Measurements from ENCODE around the gene CADM3. TPM values are rescaled to one million over a fixed set of nuclear protein-coding genes. Genes with fewer than 3 reads are reported as not detected.

Gene CADM3
- polyA plus RNA-seq, 2 of the 4 experiments (the other 2 are of a cell fraction): 0.10 to 0.13 TPM

GRCh38 chr1:159211331-159212136, 40.1 kb downstream of the CADM3 start:
- no peaks in the 10 kb centered on the region for H3K9me3 ChIP-seq
- peak; percentile 19 to 72; a peak in 3 of 6 replicates for ATAC-seq
- ChIA-PET POLR2A (no interaction called here), CTCF (interaction anchor here (0.6 to 12.4 kb wide), 40 partner anchors 13 to 1903 kb away, joined by 3 to 186 read pairs (median 4); partner anchors contain the start of gene DUSP23)
- H3K4me3 ChIP-seq: 0 out of 3 replicates have a peak overlapping the region, but pooled peaks have one; percentile 11
- WGBS (ENCODE audit: missing lambda C conversion rate): 31% methylated on average over 11 of the region's 11 CpGs
- H3K4me2 ChIP-seq: peak overlapping the region; percentile 45
- no peak for FAIRE-seq
- TF ChIP-seq RAD21 (conservative IDR thresholded peaks at IDR 0.05 in 1 of 2, IDR thresholded peaks at IDR 0.05 in 1 of 2): peak; percentile 80 to 81
- TF ChIP-seq ELK1 (IDR thresholded peaks at IDR 0.05; ENCODE audit: low read depth, low read length): no peak
- TF ChIP-seq ZNF302 (CRISPR knock-in tag; IDR thresholded peaks at IDR 0.05): no peak
- 0 out of 4 replicates have a peak, but pooled peaks have one; percentile 20 to 24 for TF ChIP-seq CEBPB (IDR thresholded peaks at IDR 0.05)
- no peak for TF ChIP-seq BCL3 (IDR thresholded peaks at IDR 0.05)
- TF ChIP-seq USF2 (IDR thresholded peaks at IDR 0.05): no peak
- TF ChIP-seq POLR2A (IDR thresholded peaks at IDR 0.05; ENCODE audit: low read length): no peak
- TF ChIP-seq NR3C1 (IDR thresholded peaks at IDR 0.05): no peak
- TF ChIP-seq CTCF (IDR thresholded peaks at IDR 0.05): peak; percentile 86
- peak; percentile 79 for TF ChIP-seq SMC3 (IDR thresholded peaks at IDR 0.05)
- H3K27ac ChIP-seq: peak overlapping the region in 1 of 2 experiments; percentile 49; a peak in 2 of 6 replicates
- H3K4me1 ChIP-seq: peaks cover 13% of the 10 kb centered on the region; the same call in 1 of the 3 replicates
- peak in 1 of 2 experiments; percentile 29 for DNase-seq (ENCODE audit: low read depth in 1 of 2, low spot score in 1 of 2)

- no peak for FAIRE-seq
Measured at GRCh38 chr1:159212596-159212995, 41.2 kb downstream of the CADM3 start.

GRCh38 chr1:159214149-159214760, 42.8 kb downstream of the CADM3 start:
- DNase-seq (ENCODE audit: low read depth in 1 of 2, low spot score in 1 of 2) (peak; percentile 40 to 59), FAIRE-seq (no peak), ATAC-seq (peak; percentile 67 to 90; a peak in 5 of 6 replicates)
- 5% methylated on average over 5 of the region's 5 CpGs for WGBS (ENCODE audit: missing lambda C conversion rate)
- POLR2A ChIA-PET: no interaction called here
- no peak overlapping the region for H3K27ac ChIP-seq
- no peak overlapping the region for H3K4me2 ChIP-seq
- H3K4me1 ChIP-seq: peaks cover 13% of the 10 kb centered on the region; the same call in 1 of the 3 replicates
- CTCF ChIA-PET: interaction anchor here (0.6 to 12.4 kb wide), 34 partner anchors 8 to 1113 kb away, joined by 3 to 186 read pairs (median 4); partner anchors contain the start of gene DUSP23
- no peaks in the 10 kb centered on the region for H3K9me3 ChIP-seq
- no peak overlapping the region for H3K4me3 ChIP-seq
- TF ChIP-seq NPAS2 (CRISPR knock-in tag; IDR thresholded peaks at IDR 0.05; ENCODE audit: borderline replicate concordance): no peak
- no peak for TF ChIP-seq ESRRA (IDR thresholded peaks at IDR 0.05; ENCODE audit: borderline replicate concordance, low read length)
- TF ChIP-seq CBX2 (IDR thresholded peaks at IDR 0.05; ENCODE audit: borderline replicate concordance, low read depth): no peak
- no peak for TF ChIP-seq REST (IDR thresholded peaks at IDR 0.05)
- no peak for TF ChIP-seq EHMT2 (IDR thresholded peaks at IDR 0.05; ENCODE audit: low read depth)
- TF ChIP-seq BHLHE40 (IDR thresholded peaks at IDR 0.05; ENCODE audit: low read depth, low read length): no peak
- TF ChIP-seq RAD21 (conservative IDR thresholded peaks at IDR 0.05 in 1 of 2, IDR thresholded peaks at IDR 0.05 in 1 of 2): peak; percentile 67 to 71
- TF ChIP-seq CTCF (IDR thresholded peaks at IDR 0.05): peak; percentile 77
- TF ChIP-seq RARB (CRISPR knock-in tag; IDR thresholded peaks at IDR 0.05): no peak

More at GRCh38 chr1:159212596-159212995, 41.2 kb downstream of the CADM3 start:
- ChIA-PET CTCF (interaction anchor here (0.6 to 12.4 kb wide), 20 partner anchors 14 to 873 kb away, joined by 3 to 186 read pairs (median 4); partner anchors contain the start of gene DUSP23), POLR2A (no interaction called here)
- WGBS (ENCODE audit: missing lambda C conversion rate): 39% methylated on average over 4 of the region's 4 CpGs
- no peak overlapping the region for H3K4me2 ChIP-seq
- no peak for TF ChIP-seq HOXB5 (CRISPR knock-in tag; IDR thresholded peaks at IDR 0.05)
- H3K4me1 ChIP-seq: peaks cover 13% of the 10 kb centered on the region; the same call in 1 of the 3 replicates
- H3K9me3 ChIP-seq: no peaks in the 10 kb centered on the region
- DNase-seq (ENCODE audit: low read depth in 1 of 2, low spot score in 1 of 2) (no peak), ATAC-seq (no peak)
- H3K4me3 ChIP-seq: no peak overlapping the region
- no peak overlapping the region for H3K27ac ChIP-seq

All from A549 (cell line).